Measurements from ENCODE around the gene LHFPL6.

Gene LHFPL6

DNA sequence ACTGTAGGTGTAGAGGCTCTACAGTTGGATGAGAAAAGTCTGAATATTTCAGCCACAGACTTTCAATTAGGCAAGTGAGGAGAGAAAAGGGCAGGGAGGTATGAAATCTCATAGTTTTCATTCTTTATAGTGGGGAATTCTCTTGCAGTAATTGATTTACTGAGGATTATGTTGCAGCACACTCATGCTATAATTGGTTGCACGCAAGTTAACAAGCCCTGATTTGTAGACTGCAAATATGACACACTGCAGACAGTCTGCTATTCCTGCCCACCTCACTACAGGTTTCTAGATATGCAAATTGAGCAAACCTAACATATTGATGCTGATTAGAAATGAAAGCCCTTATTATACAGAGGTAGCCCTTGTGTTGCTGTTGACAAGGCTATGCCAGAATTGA, 139.4 kb downstream of the LHFPL6 start:
- Mint-ChIP-seq H3K27ac (no peak overlapping the region), H3K4me3 (no peak overlapping the region), H3K36me3 (ENCODE audit: low read depth) (no peaks in the 10 kb centered on the region), H3K27me3 (peaks cover 6% of the 10 kb centered on the region), H3K4me1 (ENCODE audit: low read depth) (no peaks in the 10 kb centered on the region), H3K9me3 (no peaks in the 10 kb centered on the region)
- DNase-seq, result no peak

GRCh38 chr13:39462906-39463305, 140.1 kb downstream of the LHFPL6 start:
- DNase-seq, result no peak
- Mint-ChIP-seq H3K9me3 (no peaks in the 10 kb centered on the region), H3K27ac (no peak overlapping the region), H3K36me3 (ENCODE audit: low read depth) (no peaks in the 10 kb centered on the region), H3K27me3 (peaks cover 6% of the 10 kb centered on the region), H3K4me1 (ENCODE audit: low read depth) (no peaks in the 10 kb centered on the region), H3K4me3 (no peak overlapping the region)

GRCh38 chr13:39462428-39462827, 140.6 kb downstream of the LHFPL6 start:
- DNase-seq, result no peak
- no peak overlapping the region for H3K27ac Mint-ChIP-seq
- H3K4me1 Mint-ChIP-seq (ENCODE audit: low read depth), result no peaks in the 10 kb centered on the region
- no peaks in the 10 kb centered on the region for H3K9me3 Mint-ChIP-seq
- peaks cover 6% of the 10 kb centered on the region for H3K27me3 Mint-ChIP-seq
- no peak overlapping the region for H3K4me3 Mint-ChIP-seq
- H3K36me3 Mint-ChIP-seq (ENCODE audit: low read depth), result no peaks in the 10 kb centered on the region

- no peaks in the 10 kb centered on the region for H3K36me3 Mint-ChIP-seq (ENCODE audit: low read depth)
- no peak overlapping the region for H3K4me3 Mint-ChIP-seq
- peaks cover 2% of the 10 kb centered on the region for H3K9me3 Mint-ChIP-seq
- peaks cover 6% of the 10 kb centered on the region for H3K27me3 Mint-ChIP-seq
- H3K4me1 Mint-ChIP-seq (ENCODE audit: low read depth), result no peaks in the 10 kb centered on the region
- DNase-seq, result no peak
- no peak overlapping the region for H3K27ac Mint-ChIP-seq
Observed at GRCh38 chr13:39461685-39462266, 141.2 kb downstream of the LHFPL6 start.

- H3K4me1 Mint-ChIP-seq (ENCODE audit: low read depth), result no peaks in the 10 kb centered on the region
- H3K36me3 Mint-ChIP-seq (ENCODE audit: low read depth), result no peaks in the 10 kb centered on the region
- H3K27me3 Mint-ChIP-seq, result peaks cover 18% of the 10 kb centered on the region
- no peak overlapping the region for H3K4me3 Mint-ChIP-seq
- DNase-seq, result no peak
- H3K9me3 Mint-ChIP-seq, result peaks cover 2% of the 10 kb centered on the region
- no peak overlapping the region for H3K27ac Mint-ChIP-seq
Observed at GRCh38 chr13:39457274-39457673, 145.7 kb downstream of the LHFPL6 start.

GRCh38 chr13:39455521-39456175, 147.3 kb downstream of the LHFPL6 start:
- H3K27ac Mint-ChIP-seq, result no peak overlapping the region
- H3K4me3 Mint-ChIP-seq, result no peak overlapping the region
- no peaks in the 10 kb centered on the region for H3K36me3 Mint-ChIP-seq (ENCODE audit: low read depth)
- no peaks in the 10 kb centered on the region for H3K4me1 Mint-ChIP-seq (ENCODE audit: low read depth)
- H3K27me3 Mint-ChIP-seq, result peaks cover 18% of the 10 kb centered on the region
- peaks cover 2% of the 10 kb centered on the region for H3K9me3 Mint-ChIP-seq
- DNase-seq, result no peak

DNA sequence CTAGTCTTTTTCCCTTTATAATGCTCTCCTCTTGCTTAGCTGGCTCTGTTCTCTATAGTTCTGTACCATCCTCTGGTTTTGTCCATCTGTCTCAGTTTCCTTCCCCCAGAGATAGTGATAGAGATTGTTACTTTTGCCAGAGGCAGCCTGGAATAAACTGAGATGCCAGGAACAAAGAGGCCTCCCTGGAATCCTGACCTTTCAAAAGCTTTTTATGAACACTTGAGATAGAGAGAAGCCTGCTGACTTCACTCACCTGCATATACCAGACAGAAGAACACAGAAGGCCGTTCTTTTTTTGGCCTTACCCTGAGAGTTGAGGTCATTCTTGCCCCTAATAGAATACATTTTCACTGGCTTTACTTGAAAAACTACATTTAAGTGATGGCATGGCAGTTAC, 150.2 kb downstream of the LHFPL6 start:
- Mint-ChIP-seq H3K4me1 (ENCODE audit: low read depth) (no peaks in the 10 kb centered on the region), H3K27me3 (peaks cover 26% of the 10 kb centered on the region), H3K4me3 (no peak overlapping the region), H3K9me3 (peaks cover 2% of the 10 kb centered on the region), H3K36me3 (ENCODE audit: low read depth) (no peaks in the 10 kb centered on the region), H3K27ac (no peak overlapping the region)
- DNase-seq, result no peak

DNA sequence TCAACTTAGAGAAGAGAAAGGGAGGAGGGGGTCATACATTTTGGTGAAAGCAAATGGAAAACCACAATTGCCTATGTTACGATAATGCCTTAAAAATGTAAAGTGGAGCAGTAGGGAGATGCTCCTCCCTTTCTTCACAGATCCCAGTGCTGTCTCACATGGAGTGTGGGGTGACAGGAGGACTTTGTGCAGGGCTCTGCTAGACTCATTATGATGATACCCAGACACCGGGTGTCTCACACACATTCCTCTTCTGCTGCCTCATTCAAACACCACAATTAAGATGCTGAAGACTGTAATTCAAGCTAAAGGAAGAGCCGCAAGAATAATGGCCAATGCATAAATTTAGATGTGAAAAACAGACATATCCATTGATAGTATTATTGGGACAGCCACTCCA, 150.6 kb downstream of the LHFPL6 start:
- Mint-ChIP-seq H3K4me3 (no peak overlapping the region), H3K9me3 (peaks cover 2% of the 10 kb centered on the region), H3K4me1 (ENCODE audit: low read depth) (no peaks in the 10 kb centered on the region), H3K36me3 (ENCODE audit: low read depth) (no peaks in the 10 kb centered on the region), H3K27ac (no peak overlapping the region), H3K27me3 (peaks cover 29% of the 10 kb centered on the region)
- DNase-seq, result no peak

- H3K27me3 Mint-ChIP-seq, result peaks cover 31% of the 10 kb centered on the region
- no peaks in the 10 kb centered on the region for H3K36me3 Mint-ChIP-seq (ENCODE audit: low read depth)
- H3K9me3 Mint-ChIP-seq, result no peaks in the 10 kb centered on the region
- no peak overlapping the region for H3K27ac Mint-ChIP-seq
- no peak for DNase-seq
- no peaks in the 10 kb centered on the region for H3K4me1 Mint-ChIP-seq (ENCODE audit: low read depth)
- H3K4me3 Mint-ChIP-seq, result no peak overlapping the region
Observed at GRCh38 chr13:39451860-39452301, 151.1 kb downstream of the LHFPL6 start.

- H3K4me1 Mint-ChIP-seq (ENCODE audit: low read depth), result no peaks in the 10 kb centered on the region
- no peak overlapping the region for H3K4me3 Mint-ChIP-seq
- DNase-seq, result no peak
- H3K27me3 Mint-ChIP-seq, result peaks cover 32% of the 10 kb centered on the region
- no peaks in the 10 kb centered on the region for H3K9me3 Mint-ChIP-seq
- no peaks in the 10 kb centered on the region for H3K36me3 Mint-ChIP-seq (ENCODE audit: low read depth)
- no peak overlapping the region for H3K27ac Mint-ChIP-seq
Observed at GRCh38 chr13:39451301-39451700, 151.7 kb downstream of the LHFPL6 start.

- Mint-ChIP-seq H3K27me3 (peaks cover 32% of the 10 kb centered on the region), H3K27ac (no peak overlapping the region), H3K4me1 (ENCODE audit: low read depth) (no peaks in the 10 kb centered on the region), H3K4me3 (no peak overlapping the region), H3K36me3 (ENCODE audit: low read depth) (no peaks in the 10 kb centered on the region), H3K9me3 (no peaks in the 10 kb centered on the region)
- DNase-seq, result no peak
Observed at GRCh38 chr13:39450176-39450575, 152.8 kb downstream of the LHFPL6 start.

- Mint-ChIP-seq H3K4me1 (ENCODE audit: low read depth) (no peaks in the 10 kb centered on the region), H3K36me3 (ENCODE audit: low read depth) (no peaks in the 10 kb centered on the region), H3K27ac (no peak overlapping the region), H3K27me3 (peaks cover 32% of the 10 kb centered on the region), H3K4me3 (no peak overlapping the region), H3K9me3 (no peaks in the 10 kb centered on the region)
- DNase-seq, result no peak
Observed at GRCh38 chr13:39448834-39449233, 154.2 kb downstream of the LHFPL6 start.

- Mint-ChIP-seq H3K9me3 (no peaks in the 10 kb centered on the region), H3K4me1 (ENCODE audit: low read depth) (no peaks in the 10 kb centered on the region), H3K4me3 (no peak overlapping the region), H3K27ac (no peak overlapping the region), H3K36me3 (ENCODE audit: low read depth) (no peaks in the 10 kb centered on the region), H3K27me3 (peaks cover 30% of the 10 kb centered on the region)
- DNase-seq, result no peak
Observed at GRCh38 chr13:39446865-39447264, 156.1 kb downstream of the LHFPL6 start.

GRCh38 chr13:39444866-39445265, 158.1 kb downstream of the LHFPL6 start:
- no peak overlapping the region for H3K27ac Mint-ChIP-seq

GRCh38 chr13:39433651-39434050, 169.3 kb downstream of the LHFPL6 start:
- Mint-ChIP-seq H3K27ac (no peak overlapping the region), H3K4me3 (no peak overlapping the region), H3K27me3 (peaks cover 29% of the 10 kb centered on the region), H3K9me3 (no peaks in the 10 kb centered on the region), H3K4me1 (ENCODE audit: low read depth) (no peaks in the 10 kb centered on the region), H3K36me3 (ENCODE audit: low read depth) (no peaks in the 10 kb centered on the region)
- DNase-seq, result no peak

More at GRCh38 chr13:39444866-39445265, 158.1 kb downstream of the LHFPL6 start:
- no peak overlapping the region for H3K4me3 Mint-ChIP-seq
- no peaks in the 10 kb centered on the region for H3K4me1 Mint-ChIP-seq (ENCODE audit: low read depth)
- H3K27me3 Mint-ChIP-seq, result peaks cover 26% of the 10 kb centered on the region
- no peaks in the 10 kb centered on the region for H3K9me3 Mint-ChIP-seq
- no peak for DNase-seq
- no peaks in the 10 kb centered on the region for H3K36me3 Mint-ChIP-seq (ENCODE audit: low read depth)
